Breast epithelium (tissue), 4 donors: ENCODE data around the gene EPHA4. TPM values are rescaled to one million over a fixed set of nuclear protein-coding genes. Genes with fewer than 3 reads are reported as not detected.

Experiments used
- DNase-seq, 2 donors: peaks; one replicate each; pipeline ENCODE4 v3.0.0-alpha.2; 2019; ENCODE audit warnings: low spot score in 2 of 2
- H3K27ac ChIP-seq, 2 donors: fragments of 200-600 bp; sonication (generic) in 1 of 2; one replicate each; pipeline ENCODE4 v1.5.1; 2016 to 2019; ENCODE audit warnings: mild to moderate bottlenecking in 1 of 2
- H3K27me3 ChIP-seq, 2 donors: fragments of 200-600 bp; sonication (generic) in 1 of 2; one replicate each; pipeline versions ENCODE4 v1.5.1 to v1.6.0; 2017 to 2019; ENCODE audit warnings: control low read depth in 1 of 2, mild to moderate bottlenecking in 1 of 2
- H3K36me3 ChIP-seq: fragments of 200-600 bp; one replicate; pipeline ENCODE4 v1.5.1; 2019
- H3K4me1 ChIP-seq, 2 donors: fragments of 200-600 bp; sonication (generic); one replicate each; pipeline ENCODE4 v1.5.1; 2016 to 2019; ENCODE audit warnings: control low read depth in 1 of 2
- H3K4me3 ChIP-seq, 3 donors: fragments of 200-600 bp; sonication (generic); 1 replicate in 2 of 3; 2 replicates in 1 of 3; pipeline ENCODE4 v1.5.1; 2016 to 2019; ENCODE audit warnings: mild to moderate bottlenecking in 3 of 3, moderate library complexity in 2 of 3
- H3K9me3 ChIP-seq, 2 donors: fragments of 200-600 bp; sonication (generic) in 1 of 2; one replicate each; pipeline ENCODE4 v1.5.1; 2016 to 2019; ENCODE audit warnings: control low read depth in 1 of 2
- POLR2A ChIP-seq: fragments of 450-650 bp; IDR thresholded peaks from one replicate; pipeline ENCODE4 v1.6.1; 2016; ENCODE audit warnings: antibody characterized with exemption, mild to moderate bottlenecking, moderate library complexity
- POLR2AphosphoS5 ChIP-seq, 3 donors: sonication (generic); formaldehyde crosslinking; IDR thresholded peaks; one replicate each; pipeline ENCODE4 v1.6.1; 2017; ENCODE audit warnings: antibody characterized with exemption in 3 of 3
- intact Hi-C: fragments of 100-400 bp; cut with DNase I; formaldehyde crosslinking; loops from one replicate; pipeline ENCODE4 v1.15.1; 2023; ENCODE audit warnings: low total_unique reads
- total RNA-seq, 3 donors: library from RNA; depleted of rRNA; stranded (reverse); fragments of >200 nt; gene quantifications; one replicate each; pipeline ENCODE4 v1.1.0, GENCODE V29; 2016
- TF ChIP-seq, protein P1 (sequence below), 3 donors: fragments of 450-650 bp; IDR thresholded peaks; one replicate each; pipeline ENCODE4 v1.5.1; 2016 to 2017; ENCODE audit warnings: antibody characterized with exemption in 3 of 3, mild to moderate bottlenecking in 3 of 3, moderate library complexity in 3 of 3

EPHA4 gene
- total RNA-seq, 3 donors from 2014 or later: 12.8 to 44.2 (median 18.6) TPM

DNA sequence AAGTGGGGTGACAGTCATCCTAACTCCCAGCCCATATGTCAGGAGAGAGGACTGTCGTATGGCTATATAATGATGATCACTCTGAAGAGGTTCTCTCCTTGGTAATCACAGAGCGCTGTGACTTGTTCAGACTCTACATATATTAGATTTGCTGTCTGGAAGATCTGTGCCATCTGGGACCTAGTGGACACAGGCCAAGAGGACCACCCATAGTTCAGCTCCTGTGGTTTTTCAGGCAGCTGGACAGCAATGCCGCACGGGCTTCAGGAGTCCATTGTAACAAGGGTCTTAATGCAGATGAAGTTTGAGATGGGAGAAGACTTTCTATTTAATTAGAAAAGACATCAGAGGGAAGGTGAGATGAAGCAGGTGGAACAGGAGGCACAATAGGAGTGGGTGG is 40.1 kb upstream of the EPHA4 start:
- Histone ChIP-seq H3K27ac (no peak overlapping the region), H3K4me3 (no peak overlapping the region), H3K36me3 (no peaks in the 10 kb centered on the region), H3K4me1 (no peaks in the 10 kb centered on the region), H3K27me3 (no peaks in the 10 kb centered on the region), H3K9me3 (no peaks in the 10 kb centered on the region)
- TF ChIP-seq POLR2A: no peak
- TF ChIP-seq, protein P1, sequence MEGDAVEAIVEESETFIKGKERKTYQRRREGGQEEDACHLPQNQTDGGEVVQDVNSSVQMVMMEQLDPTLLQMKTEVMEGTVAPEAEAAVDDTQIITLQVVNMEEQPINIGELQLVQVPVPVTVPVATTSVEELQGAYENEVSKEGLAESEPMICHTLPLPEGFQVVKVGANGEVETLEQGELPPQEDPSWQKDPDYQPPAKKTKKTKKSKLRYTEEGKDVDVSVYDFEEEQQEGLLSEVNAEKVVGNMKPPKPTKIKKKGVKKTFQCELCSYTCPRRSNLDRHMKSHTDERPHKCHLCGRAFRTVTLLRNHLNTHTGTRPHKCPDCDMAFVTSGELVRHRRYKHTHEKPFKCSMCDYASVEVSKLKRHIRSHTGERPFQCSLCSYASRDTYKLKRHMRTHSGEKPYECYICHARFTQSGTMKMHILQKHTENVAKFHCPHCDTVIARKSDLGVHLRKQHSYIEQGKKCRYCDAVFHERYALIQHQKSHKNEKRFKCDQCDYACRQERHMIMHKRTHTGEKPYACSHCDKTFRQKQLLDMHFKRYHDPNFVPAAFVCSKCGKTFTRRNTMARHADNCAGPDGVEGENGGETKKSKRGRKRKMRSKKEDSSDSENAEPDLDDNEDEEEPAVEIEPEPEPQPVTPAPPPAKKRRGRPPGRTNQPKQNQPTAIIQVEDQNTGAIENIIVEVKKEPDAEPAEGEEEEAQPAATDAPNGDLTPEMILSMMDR (IDR thresholded peaks at IDR 0.05): no peak
- no peak for TF ChIP-seq POLR2AphosphoS5 (IDR thresholded peaks at IDR 0.05)
- intact Hi-C loops: no loop called here
- DNase-seq: no peak

DNA sequence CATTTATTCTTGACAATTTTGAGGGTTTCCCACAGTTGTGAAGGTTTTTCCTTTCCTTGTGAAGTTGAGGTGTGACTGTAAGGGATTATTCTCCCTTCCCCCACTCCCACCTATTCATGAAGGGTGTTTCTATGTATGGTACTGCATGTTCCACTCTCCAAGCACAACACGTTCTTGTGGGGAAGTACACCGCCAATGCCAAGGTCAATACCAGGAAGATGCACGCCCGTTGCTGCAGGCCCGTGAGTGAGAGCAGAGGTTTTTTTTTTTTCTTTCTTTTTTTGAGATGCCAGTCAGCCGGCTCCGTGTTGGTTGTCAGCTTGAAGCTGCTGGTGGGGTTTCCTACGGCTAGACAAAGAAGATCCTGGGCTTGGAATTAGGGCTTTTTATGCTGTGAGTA is 38.6 kb upstream of the EPHA4 start:
- intact Hi-C loops: loop anchor here (1.0 kb wide), 1 partner anchor 11 kb away; no protein-coding TSS in a partner anchor
- Histone ChIP-seq H3K4me3 (no peak overlapping the region), H3K27me3 (no peaks in the 10 kb centered on the region), H3K36me3 (no peaks in the 10 kb centered on the region), H3K9me3 (no peaks in the 10 kb centered on the region), H3K27ac (no peak overlapping the region), H3K4me1 (no peaks in the 10 kb centered on the region)
- no peak for DNase-seq
- TF ChIP-seq POLR2AphosphoS5 (IDR thresholded peaks at IDR 0.05) (no peak), POLR2A (no peak)
- TF ChIP-seq, protein P1 (IDR thresholded peaks at IDR 0.05): no peak

DNA sequence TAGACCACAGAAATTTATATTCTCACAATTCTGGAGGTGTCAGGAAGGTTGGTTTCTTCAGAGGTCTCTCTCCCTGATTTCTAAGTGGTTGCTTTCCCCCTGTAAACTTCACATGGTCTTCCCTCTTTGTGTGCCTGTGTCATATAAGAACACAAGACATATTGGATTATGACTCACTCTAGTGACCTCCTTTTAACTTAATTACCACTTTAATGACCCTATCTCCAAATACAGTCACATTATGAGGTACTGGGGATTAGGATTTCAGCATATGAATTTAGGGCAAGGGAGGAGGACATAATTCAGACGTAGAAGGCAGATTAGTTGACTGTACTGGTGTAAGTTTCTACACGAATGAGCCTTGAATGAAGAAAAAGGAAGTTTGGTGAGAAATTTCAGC is 38.2 kb upstream of the EPHA4 start:
- TF ChIP-seq POLR2A: no peak
- no peak for TF ChIP-seq POLR2AphosphoS5 (IDR thresholded peaks at IDR 0.05)
- TF ChIP-seq, protein P1 (IDR thresholded peaks at IDR 0.05): no peak
- no peak overlapping the region for H3K4me3 ChIP-seq
- H3K9me3 ChIP-seq: no peaks in the 10 kb centered on the region
- H3K27ac ChIP-seq: no peak overlapping the region
- H3K27me3 ChIP-seq: no peaks in the 10 kb centered on the region
- no peak for DNase-seq
- no peaks in the 10 kb centered on the region for H3K4me1 ChIP-seq
- no peaks in the 10 kb centered on the region for H3K36me3 ChIP-seq
- intact Hi-C loops: loop anchor here (1.0 kb wide), 1 partner anchor 11 kb away; no protein-coding TSS in a partner anchor

DNA sequence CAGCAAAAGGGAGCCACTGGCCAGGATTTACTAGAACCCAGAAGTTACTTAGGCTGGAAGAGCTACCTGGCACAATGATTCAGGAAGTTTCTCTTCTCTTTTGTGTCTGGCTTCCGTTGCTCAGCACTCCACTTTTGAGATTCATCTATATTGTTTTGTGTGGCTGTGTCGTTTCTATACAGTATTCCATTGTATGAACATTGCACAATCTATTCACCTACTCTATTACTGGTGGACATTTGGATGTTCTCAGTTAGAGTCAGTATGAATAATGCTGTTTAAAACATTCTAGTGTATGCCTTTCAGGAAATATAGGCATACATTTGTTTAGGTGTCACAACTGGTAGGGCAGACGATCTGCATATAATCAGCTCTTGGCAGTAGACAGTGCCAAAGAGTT is 36.3 kb upstream of the EPHA4 start:
- H3K9me3 ChIP-seq: no peaks in the 10 kb centered on the region
- H3K4me1 ChIP-seq: no peaks in the 10 kb centered on the region
- H3K27me3 ChIP-seq: no peaks in the 10 kb centered on the region
- DNase-seq: no peak
- intact Hi-C loops: no loop called here
- no peak overlapping the region for H3K27ac ChIP-seq
- TF ChIP-seq POLR2A: no peak
- TF ChIP-seq, protein P1 (IDR thresholded peaks at IDR 0.05): no peak
- TF ChIP-seq POLR2AphosphoS5 (IDR thresholded peaks at IDR 0.05): no peak
- no peaks in the 10 kb centered on the region for H3K36me3 ChIP-seq
- H3K4me3 ChIP-seq: no peak overlapping the region

DNA sequence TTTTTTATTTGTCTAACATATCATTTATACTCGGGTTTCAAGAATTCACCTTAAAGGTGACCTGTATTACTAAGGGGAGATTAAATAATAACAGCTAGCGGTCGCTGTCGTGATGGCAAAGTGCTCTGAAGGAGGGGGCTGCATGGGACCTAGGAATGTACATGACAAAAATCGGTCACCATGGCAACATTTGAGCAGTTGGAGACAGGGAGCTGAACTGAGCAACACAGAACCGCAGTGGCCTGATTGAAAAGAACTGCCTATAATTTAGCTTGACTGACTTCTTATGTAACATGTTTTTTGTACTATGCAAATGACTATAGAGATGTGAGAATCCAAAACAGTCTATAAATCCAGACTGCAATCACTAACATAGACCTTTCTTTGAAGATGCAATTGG is 34.3 kb upstream of the EPHA4 start:
- no peaks in the 10 kb centered on the region for H3K36me3 ChIP-seq
- no peaks in the 10 kb centered on the region for H3K4me1 ChIP-seq
- intact Hi-C loops: no loop called here
- TF ChIP-seq POLR2A (no peak), POLR2AphosphoS5 (IDR thresholded peaks at IDR 0.05) (no peak)
- TF ChIP-seq, protein P1 (IDR thresholded peaks at IDR 0.05): no peak
- no peaks in the 10 kb centered on the region for H3K27me3 ChIP-seq
- no peak overlapping the region for H3K27ac ChIP-seq
- no peak overlapping the region for H3K4me3 ChIP-seq
- no peaks in the 10 kb centered on the region for H3K9me3 ChIP-seq
- no peak for DNase-seq
